T-helper 1 cell (primary cell): Measurements from ENCODE around the gene MACROD1.

Source experiments
- DNase-seq, 5 donors: peaks; one replicate each; pipeline ENCODE4 v3.0.0-alpha.2; 2012 to 2020

The MACROD1 gene

GRCh38 chr11:64110465-64111375 lies 55.2 kb downstream of the MACROD1 start:
- DNase-seq, result no peak

- no peak for DNase-seq
Measured at GRCh38 chr11:64109332-64109731, 56.6 kb downstream of the MACROD1 start.

- DNase-seq, result no peak
Measured at GRCh38 chr11:64107303-64107702, 58.6 kb downstream of the MACROD1 start.

- DNase-seq, result no peak
Measured at GRCh38 chr11:64104632-64105031, 61.3 kb downstream of the MACROD1 start.

- no peak for DNase-seq
Measured at GRCh38 chr11:64103277-64103985, 62.5 kb downstream of the MACROD1 start.

- no peak for DNase-seq
Measured at GRCh38 chr11:64102005-64102738, 63.7 kb downstream of the MACROD1 start.

- DNase-seq, result no peak
Measured at GRCh38 chr11:64101461-64101860, 64.5 kb downstream of the MACROD1 start.

GRCh38 chr11:64100782-64101353 lies 65.0 kb downstream of the MACROD1 start:
- no peak for DNase-seq

GRCh38 chr11:64100360-64100759 lies 65.6 kb downstream of the MACROD1 start:
- DNase-seq, result no peak

- DNase-seq, result no peak
Measured at GRCh38 chr11:64099436-64099835, 66.5 kb downstream of the MACROD1 start.

- DNase-seq, result no peak
Measured at GRCh38 chr11:64098318-64098831, 67.5 kb downstream of the MACROD1 start.

GRCh38 chr11:64097468-64098317 lies 68.2 kb downstream of the MACROD1 start:
- DNase-seq, result no peak

- DNase-seq, result no peak
Measured at GRCh38 chr11:64096835-64097234, 69.1 kb downstream of the MACROD1 start.

- no peak for DNase-seq
Measured at GRCh38 chr11:64095949-64096348, 70.0 kb downstream of the MACROD1 start.

GRCh38 chr11:64095273-64095817 lies 70.6 kb downstream of the MACROD1 start:
- DNase-seq, result no peak

GRCh38 chr11:64094463-64095260 lies 71.3 kb downstream of the MACROD1 start:
- no peak for DNase-seq

- DNase-seq, result no peak
Measured at GRCh38 chr11:64093233-64094039, 72.5 kb downstream of the MACROD1 start.

- no peak for DNase-seq
Measured at GRCh38 chr11:64092761-64093136, 73.2 kb downstream of the MACROD1 start.

GRCh38 chr11:64092111-64092760 lies 73.7 kb downstream of the MACROD1 start:
- no peak for DNase-seq
